A549 (cell line): ENCODE data around the gene PECR.

Source experiments
- CBX2 ChIP-seq: fragments of 200-600 bp; sonication (generic); IDR thresholded peaks from 2 replicates; pipeline ENCODE4 v1.6.1; 2016; ENCODE audit warnings: low read depth, mild to moderate bottlenecking, borderline replicate concordance
- FOSB ChIP-seq: fragments of 250-450 bp; sonication (Bioruptor Pico); IDR thresholded peaks from 2 replicates; pipeline ENCODE4 v1.5.0; 2020; ENCODE audit warnings: mild to moderate bottlenecking, moderate library complexity
- MAFK ChIP-seq: fragments of 450-650 bp; IDR thresholded peaks from 2 replicates; pipeline ENCODE4 v1.6.1; 2014; ENCODE audit not compliant: partially characterized antibody
- MAZ ChIP-seq: fragments of 150-350 bp; IDR thresholded peaks from 2 replicates; pipeline ENCODE4 v1.6.1; 2014; ENCODE audit warnings: antibody characterized with exemption, low read depth, low read length, borderline replicate concordance
- NR3C1 ChIP-seq: fragments of >200 bp; sonication (Bioruptor Twin); formaldehyde crosslinking; IDR thresholded peaks from 3 replicates; pipeline ENCODE4 v1.6.1; 2017
- POLR2A ChIP-seq: IDR thresholded peaks from 2 replicates; pipeline ENCODE4 v1.6.1; 2012; ENCODE audit warnings: mild to moderate bottlenecking, low read length
- POLR2AphosphoS2 ChIP-seq: conservative IDR thresholded peaks from 2 replicates; pipeline ENCODE4 v1.6.1; 2012; ENCODE audit warnings: low read length, improper control_type of control experiment, inconsistent platforms
- RAD21 ChIP-seq, 2 experiments: fragments of >200 bp in 1 of 2; sonication (Bioruptor Twin) in 1 of 2; formaldehyde crosslinking in 1 of 2; IDR thresholded peaks in 1 of 2; conservative IDR thresholded peaks in 1 of 2; 2 replicates in 1 of 2; 3 replicates in 1 of 2; pipeline ENCODE4 v1.6.1; 2012 to 2018; ENCODE audit warnings: inconsistent platforms in 1 of 2
- TF ChIP-seq, protein P1 (sequence below): fragments of >200 bp; sonication (Bioruptor Twin); formaldehyde crosslinking; IDR thresholded peaks from 3 replicates; pipeline ENCODE4 v1.5.1; 2016
- TF ChIP-seq, protein P2 (sequence below): IDR thresholded peaks from 2 replicates; pipeline ENCODE4 v1.6.1; 2012
- TF ChIP-seq, protein P3 (sequence below): fragments of 450-650 bp; IDR thresholded peaks from 2 replicates; pipeline ENCODE4 v1.6.1; 2014; ENCODE audit warnings: antibody characterized with exemption
- TF ChIP-seq, protein P4 (sequence below): fragments of 250-450 bp; sonication (Bioruptor Pico); IDR thresholded peaks from 2 replicates; pipeline ENCODE4 v1.5.0; 2021; ENCODE audit warnings: mild to moderate bottlenecking, moderate library complexity, borderline replicate concordance

DNA sequence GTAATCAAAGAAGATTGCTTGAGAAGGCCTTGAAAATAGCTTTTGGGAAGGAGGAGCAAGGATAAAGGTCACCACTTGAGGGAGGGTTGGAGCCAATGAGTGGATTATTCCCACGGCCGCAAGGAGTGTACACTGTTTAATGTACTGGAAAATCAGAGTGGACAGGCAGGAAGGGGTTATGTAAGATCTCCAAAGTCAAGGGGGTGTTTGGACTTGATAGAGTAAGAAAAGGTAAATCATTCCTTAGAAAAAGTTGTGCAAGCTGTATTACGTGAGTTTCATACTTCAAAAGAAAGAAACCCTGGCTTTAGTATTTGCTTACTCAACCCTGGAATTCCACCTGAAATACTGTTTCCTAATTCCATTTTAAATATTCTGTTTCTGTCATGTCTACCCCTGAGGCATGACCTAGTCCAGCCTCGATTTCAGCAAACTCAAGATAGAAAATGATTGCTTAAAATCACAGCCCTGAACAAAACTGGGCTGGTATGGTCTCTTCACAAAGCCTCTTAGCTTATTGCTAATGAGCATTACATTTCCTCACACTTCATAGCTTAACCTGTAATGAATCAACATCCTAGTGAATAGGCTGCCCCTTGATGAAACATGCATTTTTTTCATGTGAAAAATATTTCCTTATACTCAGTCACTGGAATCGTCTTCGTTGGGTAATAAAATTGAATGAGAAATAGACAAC lies 69.3 kb downstream of the PECR start:
- no peak for TF ChIP-seq POLR2A
- TF ChIP-seq RAD21 (conservative IDR thresholded peaks at IDR 0.05 in 1 of 2, IDR thresholded peaks at IDR 0.05 in 1 of 2), result 0 out of 5 replicates have a peak, but pooled peaks of 1 of the 2 experiments have one; percentile 21
- TF ChIP-seq, protein P1, sequence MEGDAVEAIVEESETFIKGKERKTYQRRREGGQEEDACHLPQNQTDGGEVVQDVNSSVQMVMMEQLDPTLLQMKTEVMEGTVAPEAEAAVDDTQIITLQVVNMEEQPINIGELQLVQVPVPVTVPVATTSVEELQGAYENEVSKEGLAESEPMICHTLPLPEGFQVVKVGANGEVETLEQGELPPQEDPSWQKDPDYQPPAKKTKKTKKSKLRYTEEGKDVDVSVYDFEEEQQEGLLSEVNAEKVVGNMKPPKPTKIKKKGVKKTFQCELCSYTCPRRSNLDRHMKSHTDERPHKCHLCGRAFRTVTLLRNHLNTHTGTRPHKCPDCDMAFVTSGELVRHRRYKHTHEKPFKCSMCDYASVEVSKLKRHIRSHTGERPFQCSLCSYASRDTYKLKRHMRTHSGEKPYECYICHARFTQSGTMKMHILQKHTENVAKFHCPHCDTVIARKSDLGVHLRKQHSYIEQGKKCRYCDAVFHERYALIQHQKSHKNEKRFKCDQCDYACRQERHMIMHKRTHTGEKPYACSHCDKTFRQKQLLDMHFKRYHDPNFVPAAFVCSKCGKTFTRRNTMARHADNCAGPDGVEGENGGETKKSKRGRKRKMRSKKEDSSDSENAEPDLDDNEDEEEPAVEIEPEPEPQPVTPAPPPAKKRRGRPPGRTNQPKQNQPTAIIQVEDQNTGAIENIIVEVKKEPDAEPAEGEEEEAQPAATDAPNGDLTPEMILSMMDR, result no peak
- no peak for TF ChIP-seq MAZ
- TF ChIP-seq, protein P2, sequence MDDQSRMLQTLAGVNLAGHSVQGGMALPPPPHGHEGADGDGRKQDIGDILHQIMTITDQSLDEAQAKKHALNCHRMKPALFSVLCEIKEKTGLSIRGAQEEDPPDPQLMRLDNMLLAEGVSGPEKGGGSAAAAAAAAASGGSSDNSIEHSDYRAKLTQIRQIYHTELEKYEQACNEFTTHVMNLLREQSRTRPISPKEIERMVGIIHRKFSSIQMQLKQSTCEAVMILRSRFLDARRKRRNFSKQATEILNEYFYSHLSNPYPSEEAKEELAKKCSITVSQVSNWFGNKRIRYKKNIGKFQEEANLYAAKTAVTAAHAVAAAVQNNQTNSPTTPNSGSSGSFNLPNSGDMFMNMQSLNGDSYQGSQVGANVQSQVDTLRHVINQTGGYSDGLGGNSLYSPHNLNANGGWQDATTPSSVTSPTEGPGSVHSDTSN, result no peak
- no peak for TF ChIP-seq CBX2
- TF ChIP-seq MAFK, result no peak
- TF ChIP-seq FOSB (CRISPR knock-in tag), result no peak
- no peak for TF ChIP-seq NR3C1
- no peak for TF ChIP-seq POLR2AphosphoS2
- TF ChIP-seq, protein P3, sequence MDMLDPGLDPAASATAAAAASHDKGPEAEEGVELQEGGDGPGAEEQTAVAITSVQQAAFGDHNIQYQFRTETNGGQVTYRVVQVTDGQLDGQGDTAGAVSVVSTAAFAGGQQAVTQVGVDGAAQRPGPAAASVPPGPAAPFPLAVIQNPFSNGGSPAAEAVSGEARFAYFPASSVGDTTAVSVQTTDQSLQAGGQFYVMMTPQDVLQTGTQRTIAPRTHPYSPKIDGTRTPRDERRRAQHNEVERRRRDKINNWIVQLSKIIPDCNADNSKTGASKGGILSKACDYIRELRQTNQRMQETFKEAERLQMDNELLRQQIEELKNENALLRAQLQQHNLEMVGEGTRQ, result no peak
- TF ChIP-seq, protein P4, sequence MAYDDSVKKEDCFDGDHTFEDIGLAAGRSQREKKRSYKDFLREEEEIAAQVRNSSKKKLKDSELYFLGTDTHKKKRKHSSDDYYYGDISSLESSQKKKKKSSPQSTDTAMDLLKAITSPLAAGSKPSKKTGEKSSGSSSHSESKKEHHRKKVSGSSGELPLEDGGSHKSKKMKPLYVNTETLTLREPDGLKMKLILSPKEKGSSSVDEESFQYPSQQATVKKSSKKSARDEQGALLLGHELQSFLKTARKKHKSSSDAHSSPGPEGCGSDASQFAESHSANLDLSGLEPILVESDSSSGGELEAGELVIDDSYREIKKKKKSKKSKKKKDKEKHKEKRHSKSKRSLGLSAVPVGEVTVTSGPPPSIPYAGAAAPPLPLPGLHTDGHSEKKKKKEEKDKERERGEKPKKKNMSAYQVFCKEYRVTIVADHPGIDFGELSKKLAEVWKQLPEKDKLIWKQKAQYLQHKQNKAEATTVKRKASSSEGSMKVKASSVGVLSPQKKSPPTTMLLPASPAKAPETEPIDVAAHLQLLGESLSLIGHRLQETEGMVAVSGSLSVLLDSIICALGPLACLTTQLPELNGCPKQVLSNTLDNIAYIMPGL (CRISPR knock-in tag), result no peak
